ENCODE data around the gene RHEX. TPM values are rescaled to one million over a fixed set of nuclear protein-coding genes. Genes with fewer than 3 reads are reported as not detected.
A peak's percentile ranks its signal among the peaks of the same experiment; 100 is the strongest.

RHEX gene
- total RNA-seq, 1 donor from 2014 or later = 0.44 TPM

- intact Hi-C loops (cut with micrococcal nuclease) = no loop called here
- Histone ChIP-seq H3K4me3 (no peak overlapping the region), H3K4me1 (peaks cover 28% of the 10 kb centered on the region), H3K27me3 (ENCODE audit: low read depth) (no peaks in the 10 kb centered on the region), H3K27ac (replicated peaks) (no peak overlapping the region), H3K9me3 (replicated peaks) (no peaks in the 10 kb centered on the region), H3K36me3 (no peaks in the 10 kb centered on the region)
- no peak for DNase-seq
- TF ChIP-seq, protein P1, sequence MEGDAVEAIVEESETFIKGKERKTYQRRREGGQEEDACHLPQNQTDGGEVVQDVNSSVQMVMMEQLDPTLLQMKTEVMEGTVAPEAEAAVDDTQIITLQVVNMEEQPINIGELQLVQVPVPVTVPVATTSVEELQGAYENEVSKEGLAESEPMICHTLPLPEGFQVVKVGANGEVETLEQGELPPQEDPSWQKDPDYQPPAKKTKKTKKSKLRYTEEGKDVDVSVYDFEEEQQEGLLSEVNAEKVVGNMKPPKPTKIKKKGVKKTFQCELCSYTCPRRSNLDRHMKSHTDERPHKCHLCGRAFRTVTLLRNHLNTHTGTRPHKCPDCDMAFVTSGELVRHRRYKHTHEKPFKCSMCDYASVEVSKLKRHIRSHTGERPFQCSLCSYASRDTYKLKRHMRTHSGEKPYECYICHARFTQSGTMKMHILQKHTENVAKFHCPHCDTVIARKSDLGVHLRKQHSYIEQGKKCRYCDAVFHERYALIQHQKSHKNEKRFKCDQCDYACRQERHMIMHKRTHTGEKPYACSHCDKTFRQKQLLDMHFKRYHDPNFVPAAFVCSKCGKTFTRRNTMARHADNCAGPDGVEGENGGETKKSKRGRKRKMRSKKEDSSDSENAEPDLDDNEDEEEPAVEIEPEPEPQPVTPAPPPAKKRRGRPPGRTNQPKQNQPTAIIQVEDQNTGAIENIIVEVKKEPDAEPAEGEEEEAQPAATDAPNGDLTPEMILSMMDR (IDR thresholded peaks at IDR 0.05; ENCODE audit: borderline replicate concordance) = no peak
These were observed 46.0 kb upstream of the RHEX start for GRCh38 chr1:206006946-206007345.

- intact Hi-C loops (cut with micrococcal nuclease) = no loop called here
- no peak for DNase-seq
- Histone ChIP-seq H3K36me3 (no peaks in the 10 kb centered on the region), H3K27me3 (ENCODE audit: low read depth) (no peaks in the 10 kb centered on the region), H3K4me1 (peaks cover 2% of the 10 kb centered on the region), H3K27ac (replicated peaks) (no peak overlapping the region), H3K4me3 (no peak overlapping the region), H3K9me3 (replicated peaks) (no peaks in the 10 kb centered on the region)
- TF ChIP-seq, protein P1 (IDR thresholded peaks at IDR 0.05; ENCODE audit: borderline replicate concordance) = no peak
These were observed 42.9 kb upstream of the RHEX start for GRCh38 chr1:206010060-206010459.

- no peaks in the 10 kb centered on the region for H3K36me3 ChIP-seq
- H3K9me3 ChIP-seq (replicated peaks) = no peaks in the 10 kb centered on the region
- H3K27ac ChIP-seq (replicated peaks) = no peak overlapping the region
- no peaks in the 10 kb centered on the region for H3K4me1 ChIP-seq
- H3K27me3 ChIP-seq (ENCODE audit: low read depth) = no peaks in the 10 kb centered on the region
- TF ChIP-seq, protein P1 (IDR thresholded peaks at IDR 0.05; ENCODE audit: borderline replicate concordance) = no peak
- no peak for DNase-seq
- intact Hi-C loops (cut with micrococcal nuclease) = no loop called here
- no peak overlapping the region for H3K4me3 ChIP-seq
These were observed 41.9 kb upstream of the RHEX start for GRCh38 chr1:206011057-206011456.

DNA sequence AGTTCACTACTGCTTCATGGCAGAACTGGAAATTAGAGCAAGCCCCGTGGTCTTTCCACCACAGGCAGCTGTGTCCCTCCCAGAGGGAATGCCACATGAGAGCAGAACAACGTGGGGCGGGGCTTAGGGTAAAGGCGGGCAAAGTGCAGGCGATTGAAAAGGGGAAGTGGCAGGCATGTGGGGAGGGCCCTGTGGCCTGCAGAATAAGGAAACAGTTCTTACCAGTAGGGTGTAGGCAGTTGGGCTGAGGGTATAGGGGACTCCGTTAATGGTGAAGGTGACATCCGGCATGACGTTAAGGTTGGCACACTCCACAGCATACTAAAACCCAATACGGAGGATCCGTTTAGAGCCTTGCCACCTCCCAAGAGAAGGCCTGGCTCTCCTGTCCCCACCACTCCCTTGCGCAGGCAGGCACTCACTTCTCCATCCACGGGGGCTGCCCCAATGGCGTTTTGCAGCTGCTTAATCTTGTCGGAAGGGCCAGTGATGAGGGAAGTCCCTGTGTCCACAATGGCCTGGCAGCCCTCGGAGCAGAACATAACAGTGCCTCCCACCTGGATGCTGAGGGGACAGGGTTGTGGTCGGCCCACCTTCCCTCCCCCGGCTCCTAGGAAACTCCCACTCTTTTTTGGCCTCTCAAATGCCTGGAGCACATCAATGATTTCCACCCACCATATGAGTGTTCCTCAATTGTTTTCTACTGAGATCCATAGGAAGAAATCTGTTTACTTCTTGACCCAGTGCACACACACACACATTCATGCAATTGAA, 40.7 kb upstream of the RHEX start:
- no peak overlapping the region for H3K27ac ChIP-seq (replicated peaks)

DNA sequence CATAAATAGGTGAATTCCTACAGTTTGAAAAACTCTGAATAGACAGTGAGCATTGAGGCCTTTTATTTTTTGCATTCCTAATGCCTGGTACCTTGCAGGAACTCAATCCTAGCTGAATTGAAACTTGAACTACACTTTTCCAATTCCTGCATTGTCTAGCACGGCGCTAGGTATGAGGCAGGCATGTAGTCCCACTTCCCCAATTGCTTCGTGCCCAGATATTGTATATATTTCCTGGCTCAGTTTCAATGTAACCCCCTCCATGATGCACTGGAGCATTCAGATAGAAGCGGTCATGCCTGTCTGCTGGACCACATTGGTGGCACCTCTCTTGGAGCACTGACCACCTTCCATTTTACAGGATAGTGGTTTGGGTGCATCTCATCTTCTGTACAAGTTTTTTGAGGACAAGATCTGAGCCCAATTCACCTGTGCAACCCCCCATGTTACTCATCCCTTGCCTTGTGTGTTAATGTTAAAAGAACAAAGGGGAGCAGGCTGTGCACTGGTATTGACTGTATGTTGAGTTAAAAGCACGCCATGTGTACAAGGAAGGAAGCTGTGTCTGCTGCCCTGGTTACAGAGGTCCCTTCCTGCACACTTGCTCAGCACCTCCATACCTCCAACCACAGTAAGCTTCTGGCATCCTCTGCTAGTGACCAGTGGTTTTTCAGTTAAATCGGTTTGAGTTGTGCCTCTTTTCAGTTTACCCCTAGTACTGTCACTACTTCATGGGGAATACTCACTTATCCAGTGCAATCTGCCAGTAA, 39.8 kb upstream of the RHEX start:
- intact Hi-C loops (cut with micrococcal nuclease) = no loop called here
- no peaks in the 10 kb centered on the region for H3K27me3 ChIP-seq (ENCODE audit: low read depth)
- no peak for DNase-seq
- H3K9me3 ChIP-seq (replicated peaks) = no peaks in the 10 kb centered on the region
- no peak overlapping the region for H3K27ac ChIP-seq (replicated peaks)
- H3K36me3 ChIP-seq = no peaks in the 10 kb centered on the region
- H3K4me3 ChIP-seq = no peak overlapping the region
- TF ChIP-seq, protein P1 (IDR thresholded peaks at IDR 0.05; ENCODE audit: borderline replicate concordance) = no peak
- no peaks in the 10 kb centered on the region for H3K4me1 ChIP-seq

More for the DNA sequence above, 40.7 kb upstream of the RHEX start:
- H3K4me3 ChIP-seq = no peak overlapping the region
- intact Hi-C loops (cut with micrococcal nuclease) = no loop called here
- H3K36me3 ChIP-seq = no peaks in the 10 kb centered on the region
- no peaks in the 10 kb centered on the region for H3K4me1 ChIP-seq
- H3K27me3 ChIP-seq (ENCODE audit: low read depth) = no peaks in the 10 kb centered on the region
- peak; percentile 68 for DNase-seq
- no peaks in the 10 kb centered on the region for H3K9me3 ChIP-seq (replicated peaks)
- TF ChIP-seq, protein P1 (IDR thresholded peaks at IDR 0.05; ENCODE audit: borderline replicate concordance) = no peak
